AG09309 (cell line): ENCODE data around the gene ANGPTL4.

ENCODE experiments used
- DNase-seq: peaks from one replicate; pipeline ENCODE4 v3.0.0-alpha.2; 2010; ENCODE audit warnings: low read depth
- H3K4me3 ChIP-seq: 2 replicates; pipeline ENCODE4 v1.5.1; 2011; ENCODE audit warnings: mild to moderate bottlenecking, low read depth, low read length, moderate library complexity; ENCODE audit not compliant: control insufficient read depth
- TF ChIP-seq, protein P1 (sequence below): IDR thresholded peaks from 2 replicates; pipeline ENCODE4 v1.5.1; 2011; ENCODE audit warnings: mild to moderate bottlenecking, low read depth, low read length, inconsistent platforms; ENCODE audit not compliant: insufficient read depth, control insufficient read depth; ENCODE audit errors: missing control alignments

The ANGPTL4 gene

DNA sequence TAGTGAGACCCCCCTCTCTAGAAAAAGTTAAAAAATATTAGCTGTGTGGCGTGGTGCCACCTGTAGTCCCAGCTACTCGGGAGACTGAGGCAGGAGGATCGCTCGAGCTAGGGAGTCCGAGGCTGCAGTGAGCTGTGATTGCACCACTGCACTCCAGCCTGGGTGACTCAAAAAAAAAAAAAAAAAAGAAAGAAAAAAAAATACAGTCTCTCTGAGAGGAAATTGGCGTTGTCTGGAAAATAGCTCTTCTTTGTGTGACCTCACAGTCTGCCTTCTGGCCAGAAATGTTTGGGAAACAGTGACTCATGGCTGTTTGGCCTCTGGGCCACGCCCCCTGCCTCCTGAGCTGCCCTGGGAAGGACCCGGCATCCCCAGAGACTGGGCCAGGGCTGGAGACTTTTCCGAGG is 59.9 kb downstream of the ANGPTL4 start:
- H3K4me3 ChIP-seq: no peak overlapping the region; the same call in 1 of the 2 replicates
- TF ChIP-seq, protein P1, sequence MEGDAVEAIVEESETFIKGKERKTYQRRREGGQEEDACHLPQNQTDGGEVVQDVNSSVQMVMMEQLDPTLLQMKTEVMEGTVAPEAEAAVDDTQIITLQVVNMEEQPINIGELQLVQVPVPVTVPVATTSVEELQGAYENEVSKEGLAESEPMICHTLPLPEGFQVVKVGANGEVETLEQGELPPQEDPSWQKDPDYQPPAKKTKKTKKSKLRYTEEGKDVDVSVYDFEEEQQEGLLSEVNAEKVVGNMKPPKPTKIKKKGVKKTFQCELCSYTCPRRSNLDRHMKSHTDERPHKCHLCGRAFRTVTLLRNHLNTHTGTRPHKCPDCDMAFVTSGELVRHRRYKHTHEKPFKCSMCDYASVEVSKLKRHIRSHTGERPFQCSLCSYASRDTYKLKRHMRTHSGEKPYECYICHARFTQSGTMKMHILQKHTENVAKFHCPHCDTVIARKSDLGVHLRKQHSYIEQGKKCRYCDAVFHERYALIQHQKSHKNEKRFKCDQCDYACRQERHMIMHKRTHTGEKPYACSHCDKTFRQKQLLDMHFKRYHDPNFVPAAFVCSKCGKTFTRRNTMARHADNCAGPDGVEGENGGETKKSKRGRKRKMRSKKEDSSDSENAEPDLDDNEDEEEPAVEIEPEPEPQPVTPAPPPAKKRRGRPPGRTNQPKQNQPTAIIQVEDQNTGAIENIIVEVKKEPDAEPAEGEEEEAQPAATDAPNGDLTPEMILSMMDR: no peak
- peak; percentile 92 for DNase-seq
